ENCODE results near the gene SPACDR.

DNA sequence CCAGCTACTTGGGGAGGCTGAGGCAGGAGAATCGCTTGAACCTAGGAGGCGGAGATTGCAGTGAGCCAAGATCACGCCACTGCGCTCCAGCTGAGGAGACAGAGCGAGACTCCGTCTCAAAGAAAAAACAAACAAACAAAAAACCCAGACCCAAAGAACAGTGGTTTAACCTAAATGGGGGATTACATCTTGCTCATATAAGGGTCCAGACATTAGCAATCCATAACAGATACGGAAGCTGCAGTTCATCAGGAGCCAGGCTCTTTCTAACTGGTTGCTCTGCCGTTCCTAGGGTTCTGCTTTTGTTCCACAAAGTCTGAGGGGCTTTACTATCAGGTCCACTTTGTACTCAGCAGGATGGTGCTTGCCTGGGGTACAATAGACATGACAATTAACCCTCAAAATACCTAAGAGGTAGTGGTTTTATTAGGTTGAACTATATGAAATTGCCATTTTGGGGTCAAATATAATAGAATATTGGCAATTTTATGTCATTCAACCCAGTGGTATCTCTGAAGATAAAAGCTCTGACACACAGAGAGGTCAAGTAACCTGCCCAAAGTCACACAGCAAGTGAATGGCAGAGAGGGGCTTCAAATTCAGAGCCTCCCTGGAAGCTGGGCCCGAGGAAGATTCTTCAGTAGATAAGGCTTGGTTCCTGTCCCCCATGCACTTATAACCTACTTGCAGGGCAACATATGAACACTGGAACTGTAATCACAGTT is 41.0 kb upstream of the SPACDR start:
- TF ChIP-seq CTCF (conservative IDR thresholded peaks at IDR 0.05; ENCODE audit: low read depth, low read length) (no peak), EZH2 (IDR thresholded peaks at IDR 0.05; ENCODE audit: borderline replicate concordance, low read depth, low read length, poor library complexity, severe bottlenecking) (no peak)

All from A673 (cell line).